OCI-LY3 (cell line): ENCODE measurements around the gene PARP4.

Experiments used
- EZH2phosphoT487 ChIP-seq: fragments of 200-600 bp; shearing (Covaris generic); IDR thresholded peaks from 2 replicates; pipeline ENCODE4 v1.6.1; 2018; ENCODE audit warnings: antibody characterized with exemption, mixed run types, low read depth
- TF ChIP-seq, protein P1 (sequence below): fragments of 200-600, 300-600 bp; sonication (generic); IDR thresholded peaks from 2 replicates; pipeline ENCODE4 v1.5.1; 2014; ENCODE audit warnings: antibody characterized with exemption, low read length, low read depth

GRCh38 chr13:24443366-24443765 lies 69.2 kb downstream of the PARP4 start:
- TF ChIP-seq, protein P1, sequence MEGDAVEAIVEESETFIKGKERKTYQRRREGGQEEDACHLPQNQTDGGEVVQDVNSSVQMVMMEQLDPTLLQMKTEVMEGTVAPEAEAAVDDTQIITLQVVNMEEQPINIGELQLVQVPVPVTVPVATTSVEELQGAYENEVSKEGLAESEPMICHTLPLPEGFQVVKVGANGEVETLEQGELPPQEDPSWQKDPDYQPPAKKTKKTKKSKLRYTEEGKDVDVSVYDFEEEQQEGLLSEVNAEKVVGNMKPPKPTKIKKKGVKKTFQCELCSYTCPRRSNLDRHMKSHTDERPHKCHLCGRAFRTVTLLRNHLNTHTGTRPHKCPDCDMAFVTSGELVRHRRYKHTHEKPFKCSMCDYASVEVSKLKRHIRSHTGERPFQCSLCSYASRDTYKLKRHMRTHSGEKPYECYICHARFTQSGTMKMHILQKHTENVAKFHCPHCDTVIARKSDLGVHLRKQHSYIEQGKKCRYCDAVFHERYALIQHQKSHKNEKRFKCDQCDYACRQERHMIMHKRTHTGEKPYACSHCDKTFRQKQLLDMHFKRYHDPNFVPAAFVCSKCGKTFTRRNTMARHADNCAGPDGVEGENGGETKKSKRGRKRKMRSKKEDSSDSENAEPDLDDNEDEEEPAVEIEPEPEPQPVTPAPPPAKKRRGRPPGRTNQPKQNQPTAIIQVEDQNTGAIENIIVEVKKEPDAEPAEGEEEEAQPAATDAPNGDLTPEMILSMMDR: no peak
- TF ChIP-seq EZH2phosphoT487: no peak
